GM12878 (cell line): ENCODE measurements around the gene LBHD1.
"Not testable (repeated sequence)": the region's sequence is repeated elsewhere in the genome, so short reads cannot be mapped to it uniquely, and the experiment has no call there.

Experiments used
- BACH1 ChIP-seq: fragments of 450-650 bp; IDR thresholded peaks from 2 replicates; pipeline ENCODE4 v1.6.1; 2017; ENCODE audit warnings: mild to moderate bottlenecking, borderline replicate concordance
- YBX1 ChIP-seq: fragments of 450-650 bp; IDR thresholded peaks from 2 replicates; pipeline ENCODE4 v1.6.1; 2016; ENCODE audit warnings: antibody characterized with exemption
- YY1 ChIP-seq: IDR thresholded peaks from 2 replicates; pipeline ENCODE4 v1.6.1; 2011; ENCODE audit warnings: low read depth, mild to moderate bottlenecking, low read length
- TF ChIP-seq, protein P1 (sequence below): IDR thresholded peaks from 2 replicates; pipeline ENCODE4 v1.6.1; 2011; ENCODE audit warnings: borderline replicate concordance, low read depth, mild to moderate bottlenecking, moderate library complexity, mixed read lengths, low read length; ENCODE audit not compliant: insufficient read depth; ENCODE audit errors: extremely low read length
- TF ChIP-seq, protein P2 (sequence below): fragments of 450-650 bp; IDR thresholded peaks from 2 replicates; pipeline ENCODE4 v1.6.1; 2017; ENCODE audit warnings: antibody characterized with exemption, mild to moderate bottlenecking, moderate library complexity
- TF ChIP-seq, protein P3 (sequence below), 3 experiments: IDR thresholded peaks in 2 of 3; conservative IDR thresholded peaks in 1 of 3; 2 replicates each; pipeline ENCODE4 v1.5.1; 2011; ENCODE audit warnings: low read depth in 3 of 3, low read length in 3 of 3, mild to moderate bottlenecking in 3 of 3, control low read depth in 2 of 3, moderate library complexity in 2 of 3, inconsistent platforms in 1 of 3, mixed read lengths in 1 of 3; ENCODE audit not compliant: control insufficient read depth in 2 of 3, insufficient read depth in 1 of 3; ENCODE audit errors: extremely low read depth in 1 of 3

DNA sequence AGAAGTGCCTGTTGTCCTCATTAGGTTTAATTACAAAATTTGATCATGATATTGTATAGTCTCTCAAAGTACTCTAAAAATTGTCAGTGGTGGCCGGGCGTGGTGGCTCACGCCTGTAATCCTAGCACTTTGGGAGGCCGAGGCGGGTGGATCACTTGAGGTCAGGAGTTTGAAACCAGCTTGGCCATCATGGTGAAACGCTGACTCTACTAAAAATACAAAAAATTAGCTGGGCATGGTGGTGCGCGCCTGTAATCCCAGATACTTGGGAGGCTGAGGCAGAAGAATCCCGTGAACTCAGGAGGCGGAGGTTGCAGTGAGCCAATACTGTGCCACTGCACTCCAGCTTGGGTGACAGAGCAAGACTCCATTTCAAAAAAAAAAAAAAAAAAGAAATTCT, 3.3 kb upstream of the LBHD1 start:
- TF ChIP-seq, protein P1, sequence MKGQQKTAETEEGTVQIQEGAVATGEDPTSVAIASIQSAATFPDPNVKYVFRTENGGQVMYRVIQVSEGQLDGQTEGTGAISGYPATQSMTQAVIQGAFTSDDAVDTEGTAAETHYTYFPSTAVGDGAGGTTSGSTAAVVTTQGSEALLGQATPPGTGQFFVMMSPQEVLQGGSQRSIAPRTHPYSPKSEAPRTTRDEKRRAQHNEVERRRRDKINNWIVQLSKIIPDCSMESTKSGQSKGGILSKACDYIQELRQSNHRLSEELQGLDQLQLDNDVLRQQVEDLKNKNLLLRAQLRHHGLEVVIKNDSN, result not testable (repeated sequence)
- TF ChIP-seq YBX1, YY1, BACH1: not testable (repeated sequence)
- TF ChIP-seq, protein P2, sequence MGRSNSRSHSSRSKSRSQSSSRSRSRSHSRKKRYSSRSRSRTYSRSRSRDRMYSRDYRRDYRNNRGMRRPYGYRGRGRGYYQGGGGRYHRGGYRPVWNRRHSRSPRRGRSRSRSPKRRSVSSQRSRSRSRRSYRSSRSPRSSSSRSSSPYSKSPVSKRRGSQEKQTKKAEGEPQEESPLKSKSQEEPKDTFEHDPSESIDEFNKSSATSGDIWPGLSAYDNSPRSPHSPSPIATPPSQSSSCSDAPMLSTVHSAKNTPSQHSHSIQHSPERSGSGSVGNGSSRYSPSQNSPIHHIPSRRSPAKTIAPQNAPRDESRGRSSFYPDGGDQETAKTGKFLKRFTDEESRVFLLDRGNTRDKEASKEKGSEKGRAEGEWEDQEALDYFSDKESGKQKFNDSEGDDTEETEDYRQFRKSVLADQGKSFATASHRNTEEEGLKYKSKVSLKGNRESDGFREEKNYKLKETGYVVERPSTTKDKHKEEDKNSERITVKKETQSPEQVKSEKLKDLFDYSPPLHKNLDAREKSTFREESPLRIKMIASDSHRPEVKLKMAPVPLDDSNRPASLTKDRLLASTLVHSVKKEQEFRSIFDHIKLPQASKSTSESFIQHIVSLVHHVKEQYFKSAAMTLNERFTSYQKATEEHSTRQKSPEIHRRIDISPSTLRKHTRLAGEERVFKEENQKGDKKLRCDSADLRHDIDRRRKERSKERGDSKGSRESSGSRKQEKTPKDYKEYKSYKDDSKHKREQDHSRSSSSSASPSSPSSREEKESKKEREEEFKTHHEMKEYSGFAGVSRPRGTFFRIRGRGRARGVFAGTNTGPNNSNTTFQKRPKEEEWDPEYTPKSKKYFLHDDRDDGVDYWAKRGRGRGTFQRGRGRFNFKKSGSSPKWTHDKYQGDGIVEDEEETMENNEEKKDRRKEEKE, result not testable (repeated sequence)
- TF ChIP-seq, protein P3, sequence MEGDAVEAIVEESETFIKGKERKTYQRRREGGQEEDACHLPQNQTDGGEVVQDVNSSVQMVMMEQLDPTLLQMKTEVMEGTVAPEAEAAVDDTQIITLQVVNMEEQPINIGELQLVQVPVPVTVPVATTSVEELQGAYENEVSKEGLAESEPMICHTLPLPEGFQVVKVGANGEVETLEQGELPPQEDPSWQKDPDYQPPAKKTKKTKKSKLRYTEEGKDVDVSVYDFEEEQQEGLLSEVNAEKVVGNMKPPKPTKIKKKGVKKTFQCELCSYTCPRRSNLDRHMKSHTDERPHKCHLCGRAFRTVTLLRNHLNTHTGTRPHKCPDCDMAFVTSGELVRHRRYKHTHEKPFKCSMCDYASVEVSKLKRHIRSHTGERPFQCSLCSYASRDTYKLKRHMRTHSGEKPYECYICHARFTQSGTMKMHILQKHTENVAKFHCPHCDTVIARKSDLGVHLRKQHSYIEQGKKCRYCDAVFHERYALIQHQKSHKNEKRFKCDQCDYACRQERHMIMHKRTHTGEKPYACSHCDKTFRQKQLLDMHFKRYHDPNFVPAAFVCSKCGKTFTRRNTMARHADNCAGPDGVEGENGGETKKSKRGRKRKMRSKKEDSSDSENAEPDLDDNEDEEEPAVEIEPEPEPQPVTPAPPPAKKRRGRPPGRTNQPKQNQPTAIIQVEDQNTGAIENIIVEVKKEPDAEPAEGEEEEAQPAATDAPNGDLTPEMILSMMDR (IDR thresholded peaks at IDR 0.05 in 2 of 3, conservative IDR thresholded peaks at IDR 0.05 in 1 of 3; ENCODE audit: control insufficient read depth in 2 of 3, extremely low read depth in 1 of 3, insufficient read depth in 1 of 3, low read depth in 3 of 3, low read length in 3 of 3), result not testable (repeated sequence)
